H1 (cell line): ENCODE measurements around the gene DSG4. TPM values are rescaled to one million over a fixed set of nuclear protein-coding genes. Genes with fewer than 3 reads are reported as not detected.

Experiments used
- GABPA ChIP-seq: IDR thresholded peaks from 2 replicates; pipeline ENCODE4 v1.6.1; 2011; ENCODE audit warnings: mild to moderate bottlenecking, low read length, moderate library complexity, borderline replicate concordance; ENCODE audit not compliant: insufficient read depth
- MAFK ChIP-seq: IDR thresholded peaks from 2 replicates; pipeline ENCODE4 v1.6.1; 2012; ENCODE audit warnings: low read depth, mild to moderate bottlenecking, improper control_type of control experiment, low read length
- SP2 ChIP-seq: IDR thresholded peaks from 2 replicates; pipeline ENCODE4 v1.6.1; 2012; ENCODE audit warnings: mild to moderate bottlenecking, low read length, inconsistent platforms
- YY1 ChIP-seq: IDR thresholded peaks from 2 replicates; pipeline ENCODE4 v1.6.1; 2011; ENCODE audit warnings: low read depth, mild to moderate bottlenecking, low read length
- polyA plus RNA-seq, 7 experiments: library from polyadenylated mRNA; depleted of rRNA in 3 of 7; stranded (reverse) in 5 of 7; unstranded in 2 of 7; fragments of >200 nt in 5 of 7; fragments of 200-250 nt in 2 of 7; gene quantifications; 1 replicate in 5 of 7; 2 replicates in 1 of 7; 4 replicates in 1 of 7; pipeline versions ENCODE4 v1.2.1 to v1.2.3, GENCODE V29; 2011 to 2013; ENCODE audit warnings: missing spikeins in 2 of 7, mixed read lengths in 2 of 7
- total RNA-seq: library from RNA; stranded (reverse); fragmentation: NEBNext Ultra II Directional; extraction: Animal tissue kit (Norgen Biotek cat#: 25700); gene quantifications from 2 replicates; pipeline ENCODE4 v1.2.1, GENCODE V29; 2021

Gene DSG4
- total and polyA plus RNA-seq, 2 of the 8 experiments (the other 6 are each of a cell fraction or from before 2014, with no cell fraction given), result not detected

GRCh38 chr18:31424383-31424988 is 47.9 kb downstream of the DSG4 start (continued):
- TF ChIP-seq SP2, result no peak
- no peak for TF ChIP-seq GABPA
- peak; percentile 25; the same call in 1 of the 2 replicates for TF ChIP-seq MAFK
- no peak for TF ChIP-seq YY1
